OCI-LY3 (cell line): Measurements from ENCODE around the gene LRRC1.

Experiments used
- CTCF ChIP-seq: fragments of 200-600, 300-600 bp; sonication (generic); IDR thresholded peaks from 2 replicates; pipeline ENCODE4 v1.5.1; 2014; ENCODE audit warnings: antibody characterized with exemption, low read length, low read depth
- EZH2phosphoT487 ChIP-seq: fragments of 200-600 bp; shearing (Covaris generic); IDR thresholded peaks from 2 replicates; pipeline ENCODE4 v1.6.1; 2018; ENCODE audit warnings: antibody characterized with exemption, mixed run types, low read depth

GRCh38 chr6:53922539-53922981 lies 127.8 kb downstream of the LRRC1 start:
- TF ChIP-seq CTCF (no peak), EZH2phosphoT487 (no peak)
